ENCODE data around the gene RAB3A. TPM values are rescaled to one million over a fixed set of nuclear protein-coding genes. Genes with fewer than 3 reads are reported as not detected.

The RAB3A gene
- total and polyA plus RNA-seq, 2 donors (not counting 3 experiments of a cell fraction or from before 2014, with no cell fraction given), result 0.88 to 0.90 TPM

DNA sequence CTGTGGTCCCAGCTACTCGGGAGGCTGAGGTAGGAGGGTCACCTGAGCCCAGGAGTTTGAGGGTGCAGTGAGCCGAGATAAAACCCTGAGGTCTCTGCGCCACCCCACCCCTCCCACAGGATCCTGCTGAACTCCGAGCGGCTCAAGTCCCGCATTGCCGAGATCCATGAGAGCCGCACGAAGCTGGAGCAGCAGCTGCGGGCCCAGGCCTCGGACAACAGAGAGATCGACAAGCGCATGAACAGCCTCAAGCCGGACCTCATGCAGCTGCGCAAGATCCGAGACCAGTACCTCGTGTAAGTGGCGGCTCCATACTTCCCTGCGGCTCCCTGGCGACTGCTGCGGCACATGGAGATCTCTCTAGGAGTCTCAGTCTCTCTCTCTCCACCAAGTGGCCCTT, 36.8 kb downstream of the RAB3A start:
- DNase-seq (ENCODE audit: low read depth, low spot score), result no peak
- Histone ChIP-seq H3K79me2 (ENCODE audit: control insufficient read depth, insufficient read depth, low read length) (no peaks in the 10 kb centered on the region), H3K27me3 (ENCODE audit: control insufficient read depth in 2 of 2, insufficient read depth in 2 of 2, low read length in 2 of 2) (no peaks in the 10 kb centered on the region), H3K36me3 (ENCODE audit: control insufficient read depth in 2 of 2, extremely low read depth in 1 of 2, insufficient read depth in 2 of 2, low read length in 2 of 2) (peaks cover 8 to 38% of the 10 kb centered on the region in 2 experiments), H4K20me1 (replicated peaks; ENCODE audit: control insufficient read depth, extremely low read depth, insufficient read depth, low read length) (no peaks in the 10 kb centered on the region), H3K4me3 (replicated peaks in 1 of 3; ENCODE audit: insufficient read depth in 1 of 3, low read depth in 1 of 3, low read length in 3 of 3) (no peak overlapping the region), H3K4me1 (ENCODE audit: control insufficient read depth, extremely low read depth, insufficient read depth, low read length) (no peaks in the 10 kb centered on the region), H3K27ac (ENCODE audit: insufficient read depth, low read depth, low read length) (no peak overlapping the region), H3K9me3 (replicated peaks; ENCODE audit: control insufficient read depth, insufficient read depth, low read length) (no peaks in the 10 kb centered on the region), H2AFZ (ENCODE audit: low read depth, low read length) (no peak overlapping the region), H3K4me2 (ENCODE audit: insufficient read depth, low read length) (no peak overlapping the region), H3K9me1 (replicated peaks; ENCODE audit: control insufficient read depth, extremely low read depth, insufficient read depth, low read length) (no peaks in the 10 kb centered on the region), H3K9ac (replicated peaks; ENCODE audit: extremely low read depth, insufficient read depth, low read length) (no peak overlapping the region)
- dilution Hi-C loops (cut with MboI; ENCODE audit: extremely low pct_ligation_motif_present, low sequenced_read_pairs) (no loop called here), intact Hi-C loops (cut with micrococcal nuclease) (no loop called here)
- TF ChIP-seq JUN (IDR thresholded peaks at IDR 0.05; ENCODE audit: borderline replicate concordance, insufficient read depth, insufficient read length, low read depth), result no peak
- TF ChIP-seq POLR2AphosphoS5 (IDR thresholded peaks at IDR 0.05; ENCODE audit: insufficient read depth, low read depth, low read length), result no peak
- TF ChIP-seq POLR2A (IDR thresholded peaks at IDR 0.05; ENCODE audit: low read depth, low read length), result no peak
- TF ChIP-seq, protein P1, sequence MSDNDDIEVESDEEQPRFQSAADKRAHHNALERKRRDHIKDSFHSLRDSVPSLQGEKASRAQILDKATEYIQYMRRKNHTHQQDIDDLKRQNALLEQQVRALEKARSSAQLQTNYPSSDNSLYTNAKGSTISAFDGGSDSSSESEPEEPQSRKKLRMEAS (IDR thresholded peaks at IDR 0.05; ENCODE audit: insufficient read depth, insufficient read length), result no peak
- TF ChIP-seq GATA2 (IDR thresholded peaks at IDR 0.05; ENCODE audit: insufficient read depth, insufficient read length, low read depth, low read length), result no peak
- no peak for TF ChIP-seq MYC (IDR thresholded peaks at IDR 0.05; ENCODE audit: low read depth, low read length)
- TF ChIP-seq FOS (IDR thresholded peaks at IDR 0.05; ENCODE audit: borderline replicate concordance, insufficient read depth, low read length), result no peak
- TF ChIP-seq, protein P2, sequence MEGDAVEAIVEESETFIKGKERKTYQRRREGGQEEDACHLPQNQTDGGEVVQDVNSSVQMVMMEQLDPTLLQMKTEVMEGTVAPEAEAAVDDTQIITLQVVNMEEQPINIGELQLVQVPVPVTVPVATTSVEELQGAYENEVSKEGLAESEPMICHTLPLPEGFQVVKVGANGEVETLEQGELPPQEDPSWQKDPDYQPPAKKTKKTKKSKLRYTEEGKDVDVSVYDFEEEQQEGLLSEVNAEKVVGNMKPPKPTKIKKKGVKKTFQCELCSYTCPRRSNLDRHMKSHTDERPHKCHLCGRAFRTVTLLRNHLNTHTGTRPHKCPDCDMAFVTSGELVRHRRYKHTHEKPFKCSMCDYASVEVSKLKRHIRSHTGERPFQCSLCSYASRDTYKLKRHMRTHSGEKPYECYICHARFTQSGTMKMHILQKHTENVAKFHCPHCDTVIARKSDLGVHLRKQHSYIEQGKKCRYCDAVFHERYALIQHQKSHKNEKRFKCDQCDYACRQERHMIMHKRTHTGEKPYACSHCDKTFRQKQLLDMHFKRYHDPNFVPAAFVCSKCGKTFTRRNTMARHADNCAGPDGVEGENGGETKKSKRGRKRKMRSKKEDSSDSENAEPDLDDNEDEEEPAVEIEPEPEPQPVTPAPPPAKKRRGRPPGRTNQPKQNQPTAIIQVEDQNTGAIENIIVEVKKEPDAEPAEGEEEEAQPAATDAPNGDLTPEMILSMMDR (IDR thresholded peaks at IDR 0.05; ENCODE audit: extremely low read depth in 1 of 2, insufficient read depth in 1 of 2, low read depth in 1 of 2, low read length in 2 of 2), result no peak
- no TSS peak for BruUV-seq (replicated peaks)
- POLR2A ChIA-PET, result no interaction called here
- CTCF ChIA-PET, result interaction anchor here (1.0 to 6.0 kb wide), 4 partner anchors 25 to 107 kb away, joined by 3 to 138 read pairs (median 7); no protein-coding TSS in a partner anchor
- FAIRE-seq, result no peak
